COLO668 (cell line): ENCODE data around the gene STAC.

Source experiments
- DNase-seq: peaks from one replicate; lab custom pipeline; 2025; ENCODE audit not compliant: unreplicated experiment; lab: John Stamatoyannopoulos, UW

The STAC gene

GRCh38 chr3:36511791-36512486 lies 131.6 kb downstream of the STAC start:
- no peak for DNase-seq

DNA sequence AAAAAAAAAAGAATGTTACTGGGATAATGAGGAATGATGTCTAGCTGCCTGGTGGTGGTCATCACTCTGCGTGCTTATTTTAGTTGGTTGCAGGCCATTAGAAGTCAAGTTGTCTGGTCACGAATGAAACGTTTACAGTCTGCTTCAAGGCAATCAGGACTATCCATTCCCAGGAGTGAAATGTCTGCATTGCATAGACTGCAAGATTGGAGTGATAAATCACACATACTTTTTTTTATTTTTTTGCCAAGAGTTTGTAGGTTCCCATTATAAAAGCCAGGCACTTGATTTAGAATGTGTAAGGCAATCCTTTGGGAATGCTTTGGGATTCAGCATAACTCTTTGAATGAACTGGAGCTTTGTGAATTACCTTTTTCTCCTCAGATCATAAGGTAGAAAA lies 132.3 kb downstream of the STAC start:
- DNase-seq: no peak

- DNase-seq: no peak
These were observed 133.9 kb downstream of the STAC start for GRCh38 chr3:36514171-36514570.

GRCh38 chr3:36519682-36520081 lies 139.4 kb downstream of the STAC start:
- DNase-seq: no peak

GRCh38 chr3:36520241-36521006 lies 140.1 kb downstream of the STAC start:
- no peak for DNase-seq

DNA sequence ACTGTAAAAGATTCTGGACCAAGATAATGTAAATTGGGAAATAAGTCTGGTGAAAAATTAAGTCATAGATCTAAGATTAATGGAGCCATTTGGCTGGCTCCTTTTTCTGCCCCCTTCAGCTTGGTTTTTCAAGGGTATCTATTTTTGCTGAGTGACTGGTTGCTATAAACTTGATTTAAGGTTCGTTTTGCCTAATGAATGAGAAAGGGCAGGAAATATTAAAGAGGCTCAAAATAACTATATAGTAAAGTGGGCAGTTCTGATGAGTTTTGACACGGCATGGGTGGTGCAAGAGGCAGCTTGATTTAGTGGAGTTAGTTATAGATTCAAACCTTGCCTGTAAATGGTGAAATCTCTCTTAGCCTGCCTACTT lies 140.7 kb downstream of the STAC start:
- DNase-seq: no peak

DNA sequence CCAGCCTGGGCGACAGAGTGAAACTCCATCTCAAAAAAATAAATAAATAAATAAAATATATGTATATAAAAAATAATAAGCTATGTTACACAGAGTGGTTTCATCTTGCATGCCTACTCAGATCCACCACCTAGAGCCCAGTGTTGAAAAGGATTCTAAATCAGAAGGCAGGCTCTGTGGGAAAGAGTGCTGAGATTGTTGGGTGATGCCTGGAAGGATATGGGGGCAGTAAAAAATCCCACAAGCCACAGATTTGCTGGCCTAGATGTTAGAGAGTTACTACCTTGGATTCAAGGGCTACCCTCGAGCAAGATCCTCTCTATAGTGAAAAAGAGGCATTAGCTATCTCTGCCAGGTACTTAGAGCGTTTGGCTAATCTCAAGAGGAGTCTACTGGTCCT lies 144.3 kb downstream of the STAC start:
- no peak for DNase-seq

GRCh38 chr3:36525115-36525801 lies 145.0 kb downstream of the STAC start:
- no peak for DNase-seq

- DNase-seq: no peak
These were observed 157.9 kb downstream of the STAC start for GRCh38 chr3:36538136-36538749.

GRCh38 chr3:36540888-36541518 lies 160.7 kb downstream of the STAC start:
- peak; percentile 7 for DNase-seq

- no peak for DNase-seq
These were observed 161.9 kb downstream of the STAC start for GRCh38 chr3:36542186-36542585.

DNA sequence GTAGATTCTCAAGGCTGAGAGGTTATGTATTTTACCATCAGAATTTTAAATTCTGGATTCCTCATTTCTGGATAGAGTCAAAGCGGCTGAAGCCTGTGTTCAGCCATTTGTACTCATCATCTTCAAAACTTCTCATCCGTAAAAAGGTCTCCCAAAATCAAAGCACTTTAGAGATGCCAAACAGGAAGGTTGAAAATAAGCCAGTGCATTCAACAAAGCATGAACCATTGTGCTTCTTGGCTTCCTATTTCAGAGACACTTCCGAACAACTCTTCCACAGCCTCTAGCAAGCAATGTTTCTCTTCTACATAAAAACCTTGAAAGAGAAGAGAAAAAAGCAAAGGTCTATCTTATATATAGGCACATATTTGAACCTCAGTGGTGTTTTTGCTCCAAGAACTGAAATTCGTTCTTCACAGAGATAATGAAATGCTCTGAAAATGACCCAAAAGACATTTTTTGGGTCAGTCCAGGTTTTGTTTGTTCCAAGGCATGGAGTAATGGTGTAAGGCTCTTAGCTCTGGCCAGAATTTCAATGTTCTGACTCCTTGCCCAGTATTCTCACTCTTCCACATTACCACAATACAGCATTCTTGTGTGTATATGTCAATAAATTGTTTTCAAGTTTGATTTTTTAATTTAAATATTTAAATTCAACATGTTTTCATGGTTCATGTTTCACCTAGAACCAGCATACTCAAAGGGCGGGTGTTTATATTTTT lies 163.1 kb downstream of the STAC start:
- DNase-seq: no peak

GRCh38 chr3:36546226-36546625 lies 165.9 kb downstream of the STAC start:
- DNase-seq: no peak

DNA sequence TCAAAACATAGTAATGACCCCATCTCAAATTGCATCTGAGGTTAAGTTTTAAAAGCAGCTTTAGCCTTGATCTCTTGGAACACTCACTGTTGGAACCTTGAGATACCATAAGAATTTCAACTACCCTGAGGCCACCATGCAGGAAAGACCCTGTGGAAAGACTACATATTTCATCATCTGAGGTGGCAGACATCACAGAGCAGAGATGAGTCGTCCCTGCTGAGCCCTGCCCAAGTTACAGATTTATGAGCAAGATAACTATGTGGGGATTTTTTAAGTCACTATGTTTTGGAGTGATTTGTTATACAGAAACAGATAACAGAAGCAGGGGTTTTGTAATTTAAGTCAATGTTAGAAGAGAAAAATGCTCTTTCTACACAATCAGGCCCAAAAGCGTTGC lies 168.4 kb downstream of the STAC start:
- DNase-seq: no peak

DNA sequence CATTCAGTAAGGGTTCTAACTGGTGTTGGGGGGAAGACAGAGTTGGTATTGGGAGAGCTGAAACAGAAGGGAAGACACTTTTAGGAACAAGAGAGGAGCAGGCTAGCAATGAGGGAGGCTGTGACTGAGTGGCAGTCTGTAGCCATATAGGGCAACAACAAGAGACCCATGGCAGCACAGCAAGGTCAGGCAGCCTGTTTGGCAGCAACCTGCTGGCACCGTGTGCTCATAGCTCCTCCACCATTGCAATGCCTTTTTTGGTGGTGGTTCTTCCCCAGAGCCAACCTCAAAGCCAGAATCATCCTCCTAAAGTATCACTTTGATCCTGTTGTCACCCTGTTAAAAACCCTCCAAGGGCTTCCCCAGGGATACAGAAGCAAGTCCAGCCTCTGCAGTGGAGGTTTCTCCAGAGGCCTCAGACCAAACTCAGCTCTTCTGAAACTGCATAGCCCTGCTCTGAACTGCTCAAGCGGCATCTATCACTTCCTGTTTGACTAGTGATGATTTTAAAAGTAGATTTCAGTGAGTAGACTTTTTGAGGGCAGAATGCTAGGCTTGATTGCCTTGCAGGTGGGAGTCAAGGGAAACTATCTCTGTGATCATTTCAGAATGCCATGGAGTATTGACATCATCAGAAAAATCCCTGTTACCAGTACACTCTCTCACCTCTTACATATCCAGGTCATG lies 176.9 kb downstream of the STAC start:
- DNase-seq: no peak

GRCh38 chr3:36557708-36558421 lies 177.6 kb downstream of the STAC start:
- no peak for DNase-seq

DNA sequence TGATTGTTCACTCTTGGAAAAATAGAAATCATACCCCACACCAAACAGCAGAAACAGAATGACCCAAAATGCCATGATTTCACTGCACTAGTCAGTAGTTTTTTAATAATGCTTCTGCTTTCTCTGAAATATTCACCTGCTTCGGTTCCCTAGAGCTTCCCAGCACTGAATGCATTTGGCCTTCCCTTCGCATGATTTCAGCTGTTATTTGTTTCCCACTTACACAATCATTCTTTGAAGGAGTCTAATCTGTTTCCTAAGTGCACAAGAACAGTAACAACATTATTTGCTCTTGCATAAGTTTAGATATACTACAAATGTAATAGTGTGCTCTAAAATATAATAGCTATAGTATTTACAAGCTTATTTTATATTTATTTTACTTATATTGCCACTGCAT lies 178.7 kb downstream of the STAC start:
- DNase-seq: no peak

GRCh38 chr3:36560685-36561084 lies 180.4 kb downstream of the STAC start:
- DNase-seq: no peak

DNA sequence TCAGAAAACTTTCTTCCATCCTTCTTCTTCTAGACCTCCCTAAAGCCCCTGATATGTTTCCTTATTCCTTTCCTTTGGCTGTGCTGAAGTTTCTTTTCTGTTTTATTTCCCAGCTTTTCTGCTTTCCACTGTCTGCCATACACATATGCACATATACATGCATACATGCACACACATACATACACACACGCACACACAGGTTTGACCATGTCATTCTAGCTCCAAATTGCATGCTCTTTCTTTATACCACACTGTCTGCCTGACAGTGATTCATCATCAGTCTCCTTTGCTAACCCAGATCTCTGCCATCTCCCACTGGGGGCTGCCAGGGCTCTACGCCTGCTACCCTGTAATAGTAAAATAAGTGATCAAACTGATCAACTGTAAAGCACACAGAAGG lies 181.3 kb downstream of the STAC start:
- no peak for DNase-seq
